Activated CD8-positive, alpha-beta memory T cell treated with anti-CD3 and anti-CD28 coated beads for 4 hours (primary cell): ENCODE measurements around the gene DEDD.
"Not testable (repeated sequence)": the region's sequence is repeated elsewhere in the genome, so short reads cannot be mapped to it uniquely, and the experiment has no call there.

Source experiments
- DNase-seq, 2 donors: peaks; one replicate each; pipeline ENCODE4 v3.0.0-alpha.2; 2020; ENCODE audit warnings: low read depth in 2 of 2

The DEDD gene

DNA sequence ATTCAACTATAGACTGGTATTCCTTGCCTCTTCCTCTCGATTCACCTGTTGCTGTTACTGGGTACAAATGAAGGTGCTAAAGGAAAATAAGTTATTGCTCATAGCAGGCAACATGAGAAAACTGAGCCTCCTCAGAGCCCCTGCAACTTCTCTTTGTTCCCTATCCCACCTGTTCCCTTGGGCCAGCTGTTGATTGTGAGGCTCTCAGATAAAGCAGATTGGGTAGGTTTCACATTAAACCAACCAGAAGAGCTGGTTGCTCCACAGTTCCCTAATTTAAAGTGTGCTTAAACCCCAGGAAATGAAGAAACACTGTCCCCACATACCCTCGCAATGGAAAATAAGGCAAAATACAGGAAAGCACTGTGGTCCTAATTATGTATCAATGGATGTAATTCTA lies 4.8 kb downstream of the DEDD start:
- DNase-seq, result no peak

- DNase-seq, result no peak
Observed at GRCh38 chr1:161122967-161123366, 9.5 kb downstream of the DEDD start.

DNA sequence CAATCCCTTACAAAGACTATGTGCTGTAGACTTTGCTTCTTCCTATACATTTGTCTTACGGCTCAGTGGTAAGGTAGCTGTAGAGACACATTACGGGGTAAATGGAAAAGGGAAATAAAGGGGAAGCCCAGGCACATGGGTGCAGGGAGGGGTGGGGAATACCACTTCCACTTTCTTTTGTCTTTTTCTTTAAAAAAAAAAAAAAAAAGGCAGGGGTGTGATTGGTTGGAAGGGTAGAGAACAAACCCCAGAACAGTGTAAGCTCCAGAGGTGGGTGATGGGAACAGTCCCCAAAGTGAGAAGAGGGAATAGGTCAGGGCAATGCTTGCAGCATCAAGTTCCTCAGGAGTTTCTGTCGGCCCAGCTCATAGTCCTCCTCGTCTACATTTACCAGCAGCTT lies 10.6 kb downstream of the DEDD start:
- no peak for DNase-seq

DNA sequence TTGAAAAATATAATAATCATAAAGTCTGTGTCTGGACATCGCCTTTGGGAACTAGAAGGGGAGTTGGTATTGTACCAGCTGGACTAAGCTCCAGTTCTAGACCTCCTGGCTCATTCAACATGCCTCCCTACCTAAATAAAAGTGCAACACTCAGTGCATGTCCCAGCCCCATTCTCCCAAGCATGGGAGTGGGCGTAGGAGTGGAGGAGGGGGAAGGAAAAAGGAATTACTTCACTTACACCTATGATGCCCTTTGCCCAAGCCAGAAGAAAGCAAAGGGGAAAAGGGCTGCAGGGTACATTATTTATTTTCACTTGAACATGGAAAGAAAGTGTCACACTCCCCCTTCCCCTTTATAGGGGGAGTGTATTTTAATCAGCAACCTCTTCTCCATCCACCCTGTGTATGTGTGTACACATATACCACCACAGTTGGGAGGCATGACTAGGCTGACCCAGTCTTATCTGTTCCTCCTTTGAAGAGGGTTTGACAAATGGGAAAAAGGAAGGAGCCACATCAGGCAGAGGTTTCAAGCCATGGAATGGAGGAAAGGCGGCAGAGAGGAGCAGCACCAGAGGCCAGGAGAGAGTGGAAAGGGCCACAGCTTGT lies 11.3 kb downstream of the DEDD start:
- no peak for DNase-seq

DNA sequence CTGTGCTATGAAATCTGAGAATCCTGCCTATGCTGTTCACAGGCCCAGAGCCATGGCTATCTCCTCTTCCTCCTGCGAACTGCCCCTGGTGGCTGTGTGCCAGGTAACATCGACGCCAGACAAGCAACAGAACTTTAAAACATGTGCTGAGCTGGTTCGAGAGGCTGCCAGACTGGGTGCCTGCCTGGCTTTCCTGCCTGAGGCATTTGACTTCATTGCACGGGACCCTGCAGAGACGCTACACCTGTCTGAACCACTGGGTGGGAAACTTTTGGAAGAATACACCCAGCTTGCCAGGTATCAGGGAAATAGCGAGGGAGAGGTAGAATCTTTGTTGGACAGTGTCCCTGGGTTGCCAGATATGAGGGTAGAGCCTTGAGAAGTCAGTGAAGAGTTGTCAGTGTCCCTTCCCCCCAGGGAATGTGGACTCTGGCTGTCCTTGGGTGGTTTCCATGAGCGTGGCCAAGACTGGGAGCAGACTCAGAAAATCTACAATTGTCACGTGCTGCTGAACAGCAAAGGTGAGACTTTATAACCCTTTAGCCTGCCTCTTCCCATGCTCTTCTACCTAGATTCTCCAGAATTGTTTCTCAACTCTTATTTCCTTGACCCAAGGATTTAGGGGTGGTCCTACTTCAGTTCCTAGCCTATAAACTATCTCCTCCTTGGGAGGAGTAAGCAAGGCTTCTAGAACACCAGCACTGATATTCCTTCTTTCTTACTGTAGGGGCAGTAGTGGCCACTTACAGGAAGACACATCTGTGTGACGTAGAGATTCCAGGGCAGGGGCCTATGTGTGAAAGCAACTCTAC lies 13.2 kb downstream of the DEDD start:
- DNase-seq, result peak; percentile 16 to 61

DNA sequence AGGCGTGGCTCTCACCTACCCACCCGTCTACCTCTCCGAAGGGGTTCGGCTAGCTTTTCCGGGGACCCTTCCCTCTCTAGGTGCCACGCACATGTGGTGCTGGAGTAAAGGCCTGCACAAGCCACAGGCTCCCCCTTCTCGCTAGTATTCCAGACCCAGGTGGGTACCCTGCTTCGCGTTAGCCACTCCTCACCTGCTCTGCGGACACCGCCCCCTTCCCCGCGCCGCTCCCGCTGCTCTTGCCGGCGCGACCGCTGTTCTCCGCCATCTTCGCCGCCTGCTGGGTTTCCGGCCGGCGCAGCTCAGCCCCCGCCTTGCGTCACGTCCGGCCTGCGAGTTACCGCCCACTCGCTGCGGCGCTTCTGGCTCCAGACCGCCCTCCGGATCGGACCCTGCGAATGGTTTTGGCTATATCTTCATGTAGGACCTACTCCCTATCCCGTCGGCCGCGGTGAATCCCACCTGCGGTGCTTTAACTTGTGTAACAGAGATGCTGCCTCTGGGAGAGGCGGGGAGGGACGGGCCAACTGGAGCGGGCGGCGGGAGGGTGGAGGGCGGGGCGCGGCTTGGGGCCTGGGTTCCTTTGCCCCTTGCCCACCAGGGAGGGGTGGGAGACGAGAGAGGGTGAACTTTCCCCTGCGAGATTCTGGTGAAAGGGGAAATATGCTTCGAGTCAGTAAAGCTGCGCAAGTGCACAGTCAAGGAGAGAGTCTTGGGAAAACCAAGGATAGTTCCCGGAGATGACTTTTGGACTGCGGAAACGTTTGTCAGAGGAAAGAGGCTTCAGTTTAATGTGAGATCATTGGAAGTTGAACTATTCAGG lies 14.5 kb downstream of the DEDD start, which contains the start of the genes NIT1 and PFDN2:
Gene NIT1 (plus strand): TSS at position 347 of the 823 bp plus-strand sequence. CDS start 72 bp downstream, at position 419.
Gene PFDN2 (minus strand): TSS at position 279 of the 823 bp plus-strand sequence. CDS start 11 bp downstream, at position 268.
- peak; percentile 60 to 72 for DNase-seq

DNA sequence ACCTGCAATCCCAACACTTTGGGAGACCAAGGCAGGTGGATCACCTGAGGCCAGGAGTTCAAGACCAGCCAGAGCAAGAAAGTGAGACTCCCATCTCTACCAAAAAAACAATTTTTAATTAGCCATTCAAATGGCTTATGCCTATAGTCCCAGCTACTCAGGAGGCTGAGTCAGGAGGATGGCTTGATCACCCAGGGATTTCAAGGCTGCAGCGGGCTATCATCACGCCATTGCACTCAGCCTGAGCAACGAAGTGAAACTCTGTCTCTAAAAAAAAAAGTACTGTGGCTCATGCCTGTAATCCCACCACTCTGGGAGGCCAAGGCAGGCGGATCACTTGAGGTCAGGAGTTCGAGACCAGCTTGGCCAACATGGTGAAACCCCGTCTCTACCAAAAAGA lies 16.5 kb downstream of the DEDD start:
- DNase-seq, result not testable (repeated sequence)

DNA sequence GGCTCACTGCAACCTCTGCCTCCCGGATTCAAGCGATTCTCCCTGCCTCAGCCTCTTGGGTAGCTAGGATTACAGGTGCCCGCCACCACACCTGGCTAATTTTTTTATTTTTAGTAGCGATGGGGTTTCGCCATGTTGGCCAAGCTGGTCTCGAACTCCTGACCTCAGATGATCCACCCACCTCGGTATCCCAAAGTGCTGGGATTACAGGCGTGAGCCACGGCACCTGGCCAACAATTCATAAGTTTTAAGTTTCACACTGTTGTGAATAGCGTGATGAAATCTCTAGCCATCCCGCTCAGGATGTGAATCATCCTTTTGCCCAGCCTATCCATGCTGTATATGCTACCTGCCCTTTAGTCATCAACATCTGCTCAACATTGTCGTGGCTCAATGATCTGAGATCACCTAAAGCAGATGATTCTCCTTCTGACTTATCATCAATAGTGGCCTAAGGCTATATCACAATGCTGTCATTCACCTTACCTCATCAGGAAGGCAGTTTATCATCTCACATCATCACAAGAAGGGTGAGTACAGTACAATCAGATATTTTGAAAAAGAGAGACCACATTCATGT lies 17.2 kb downstream of the DEDD start:
- DNase-seq, result no peak

- DNase-seq, result no peak
Observed at GRCh38 chr1:161114556-161114955, 17.9 kb downstream of the DEDD start.

DNA sequence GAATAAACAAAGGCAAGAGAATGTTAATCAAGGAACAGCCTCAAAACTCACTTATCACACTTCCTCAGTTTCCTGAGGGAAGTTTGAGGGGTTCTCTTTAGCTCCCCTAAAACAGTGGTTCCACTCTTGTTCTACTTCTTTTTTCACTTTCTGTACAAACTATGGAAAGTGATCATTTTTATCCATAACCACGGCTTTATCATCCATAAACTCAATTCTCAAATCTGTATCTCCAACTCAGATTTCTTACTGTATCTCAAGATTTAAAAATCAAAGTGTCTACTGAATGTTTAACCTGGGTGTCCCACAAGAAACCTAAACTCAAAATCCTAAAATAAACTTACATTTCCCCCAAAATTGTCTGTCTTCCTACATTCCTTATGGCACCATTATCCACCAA lies 18.6 kb downstream of the DEDD start:
- DNase-seq, result no peak

GRCh38 chr1:161111527-161111926 lies 20.9 kb downstream of the DEDD start:
- no peak for DNase-seq

DNA sequence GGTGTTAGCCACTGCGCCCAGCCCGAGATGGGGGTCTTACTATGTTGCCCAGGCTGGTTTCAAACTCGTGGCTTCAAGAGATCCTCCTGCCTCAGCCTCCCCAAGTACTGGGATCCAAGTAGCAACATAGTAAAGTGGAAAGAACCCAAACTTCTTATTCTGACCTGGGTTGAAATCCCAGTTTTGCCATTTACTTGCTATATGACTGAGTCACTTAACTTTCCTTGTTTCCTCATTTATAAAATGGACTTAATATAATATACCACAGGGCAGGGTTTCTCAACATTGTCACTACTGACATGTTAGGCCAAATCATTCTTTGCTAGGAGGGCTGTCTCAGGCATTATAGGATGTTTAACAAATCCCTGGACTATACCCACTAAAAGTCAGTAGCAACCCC lies 21.4 kb downstream of the DEDD start:
- DNase-seq, result no peak

- no peak for DNase-seq
Observed at GRCh38 chr1:161106431-161106830, 26.0 kb downstream of the DEDD start.

GRCh38 chr1:161100556-161100955 lies 31.9 kb downstream of the DEDD start:
- DNase-seq, result no peak

- no peak for DNase-seq
Observed at GRCh38 chr1:161099090-161099802, 33.2 kb downstream of the DEDD start.

DNA sequence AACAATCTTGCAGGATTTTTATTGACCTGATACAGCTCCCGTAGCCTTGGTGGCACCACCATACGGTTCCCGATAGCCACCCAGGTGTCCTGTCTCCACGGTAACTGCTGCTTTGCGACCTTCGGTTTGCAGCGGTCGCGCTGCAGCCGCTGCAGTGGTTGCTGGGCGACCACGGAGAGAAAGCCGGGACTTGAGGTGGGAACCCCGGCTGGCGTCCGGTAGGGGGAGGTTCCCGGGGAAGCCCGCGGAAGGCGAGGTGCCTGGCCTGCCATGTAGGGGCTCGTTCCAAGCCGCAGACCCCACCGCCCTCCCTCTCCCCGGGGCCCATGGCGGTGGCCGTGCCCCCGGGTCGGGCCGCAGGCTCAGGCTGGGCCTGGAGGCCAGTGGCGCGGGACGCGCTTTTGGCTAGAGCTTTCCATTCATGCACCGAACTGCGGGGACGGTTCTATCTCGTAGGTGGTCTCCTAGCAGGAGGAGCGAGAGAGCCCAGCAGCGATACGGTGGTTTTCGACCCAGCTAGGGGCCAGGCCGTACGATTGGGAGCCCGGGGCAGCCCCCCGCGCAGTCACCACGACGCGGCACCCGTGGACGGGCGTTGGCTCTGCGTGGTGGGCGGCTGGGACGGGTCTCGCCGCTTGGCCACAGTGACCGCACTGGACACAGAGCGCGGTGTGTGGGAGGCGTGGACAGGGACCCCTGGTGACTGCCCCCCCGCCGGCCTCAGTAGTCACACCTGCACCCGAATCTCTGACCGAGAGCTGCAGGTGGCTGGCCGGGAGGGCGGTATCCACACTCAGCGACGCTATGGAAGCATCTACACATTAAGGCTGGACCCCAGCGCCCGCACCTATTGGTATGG lies 34.0 kb downstream of the DEDD start, which contains the start of gene KLHDC9:
Gene KLHDC9 (plus strand): TSS at position 152 of the 859 bp plus-strand sequence. CDS start 175 bp downstream, at position 327.
- DNase-seq, result peak; percentile 29 to 38

DNA sequence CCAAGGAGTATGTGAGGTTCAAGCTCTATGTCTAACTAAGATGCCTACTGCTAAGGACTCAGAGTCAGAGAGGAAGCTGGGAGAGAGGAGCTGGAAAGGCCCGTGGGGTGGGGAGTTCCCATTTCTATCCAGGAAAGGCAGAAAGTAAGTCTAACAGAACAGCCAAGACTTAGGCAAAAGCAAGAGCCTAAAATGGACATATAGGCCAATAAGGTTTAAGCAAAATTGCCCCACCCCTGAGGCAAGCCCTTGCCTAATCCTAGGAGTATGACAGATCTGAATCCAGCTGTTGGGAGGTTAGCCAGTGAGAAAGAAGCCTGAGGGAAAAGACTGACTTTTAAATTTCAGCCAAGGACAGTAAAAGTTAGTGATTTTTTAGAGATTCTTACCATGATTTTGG lies 35.9 kb downstream of the DEDD start:
- no peak for DNase-seq

DNA sequence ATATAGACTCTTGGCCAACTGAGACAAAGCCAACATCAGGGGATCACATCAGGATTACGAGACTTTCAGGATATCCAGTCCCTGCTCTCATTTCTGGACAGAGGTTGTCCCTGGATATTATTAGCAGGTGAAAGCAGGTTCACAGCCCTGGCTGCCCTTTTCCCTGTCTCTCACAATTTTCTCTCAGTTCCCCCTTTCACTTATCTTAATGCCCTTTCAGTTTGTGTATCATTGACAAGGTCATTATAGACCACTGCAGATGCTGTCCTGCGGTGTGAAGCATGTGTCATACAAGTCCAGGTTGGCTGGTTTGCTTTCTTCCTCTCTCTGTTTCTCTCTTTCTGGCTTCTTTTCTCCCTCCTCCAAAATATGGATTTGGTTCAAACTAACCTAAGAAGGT lies 36.5 kb downstream of the DEDD start:
- no peak for DNase-seq

DNA sequence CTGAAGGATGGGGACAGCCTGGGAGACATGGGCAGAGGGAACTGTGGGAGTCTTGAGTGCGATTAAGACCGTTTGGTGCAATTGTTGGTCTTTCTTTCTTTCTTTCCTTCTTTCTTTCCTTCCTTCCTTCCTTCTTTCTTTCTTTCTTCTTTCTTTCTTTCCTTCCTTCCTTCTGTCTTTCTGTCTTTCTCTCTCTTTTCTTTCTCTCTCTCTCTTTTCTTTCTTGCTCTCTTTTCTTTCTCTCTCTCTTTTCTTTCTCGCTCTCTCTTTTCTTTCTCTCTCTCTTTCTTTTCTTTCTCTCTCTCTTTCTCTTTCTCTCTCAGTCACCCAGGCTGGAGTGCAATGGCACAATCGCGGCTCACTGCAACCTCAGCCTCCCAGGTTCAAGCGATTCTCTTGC lies 37.2 kb downstream of the DEDD start:
- DNase-seq, result no peak

GRCh38 chr1:161094481-161094880 lies 38.0 kb downstream of the DEDD start:
- no peak for DNase-seq
